ENCODE results near the gene TLR4.

- TF ChIP-seq POLR2A (IDR thresholded peaks at IDR 0.05) (no peak), CTCF (IDR thresholded peaks at IDR 0.05) (no peak)
These were observed 14.5 kb downstream of the TLR4 start for GRCh38 chr9:117718701-117719100.
